ENCODE data around the gene BCL7A. TPM values are rescaled to one million over a fixed set of nuclear protein-coding genes. Genes with fewer than 3 reads are reported as not detected.
"Not testable (repeated sequence)": the region's sequence is repeated elsewhere in the genome, so short reads cannot be mapped to it uniquely, and the experiment has no call there.

The BCL7A gene
- total RNA-seq, 1 donor from 2014 or later = 3.2 TPM

DNA sequence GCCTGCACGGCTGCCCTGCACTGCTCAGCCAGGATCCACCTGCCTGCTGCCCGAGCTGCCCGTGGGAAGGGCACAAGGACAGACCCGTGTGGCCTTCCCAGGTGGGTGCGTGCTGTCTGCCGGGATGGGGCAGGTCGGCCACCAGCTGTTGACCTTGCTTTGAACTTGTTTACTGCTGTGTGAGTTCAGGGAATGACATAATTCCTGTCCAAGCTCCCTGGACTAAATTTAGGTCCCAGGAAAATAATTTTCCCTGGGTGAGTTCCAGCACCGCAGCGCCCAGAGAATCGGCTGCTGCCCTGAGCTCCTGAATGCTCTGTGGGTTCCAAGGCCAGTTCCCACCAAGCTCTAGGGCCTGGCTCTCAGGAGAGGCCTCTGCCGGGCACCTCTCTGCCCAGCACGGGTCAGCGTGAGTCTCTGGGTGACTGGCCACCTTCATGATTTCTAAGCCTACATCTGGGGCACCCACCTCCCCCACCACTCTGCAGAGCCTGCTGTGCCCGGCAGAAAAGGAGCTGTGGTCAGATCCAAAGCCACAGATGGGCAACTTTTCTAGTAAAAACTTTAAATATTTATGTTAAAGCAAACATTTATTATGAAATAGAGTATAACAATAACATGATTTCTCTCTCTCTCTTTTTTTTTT is 29.7 kb downstream of the BCL7A start:
- no peak for DNase-seq (ENCODE audit: low spot score)

DNA sequence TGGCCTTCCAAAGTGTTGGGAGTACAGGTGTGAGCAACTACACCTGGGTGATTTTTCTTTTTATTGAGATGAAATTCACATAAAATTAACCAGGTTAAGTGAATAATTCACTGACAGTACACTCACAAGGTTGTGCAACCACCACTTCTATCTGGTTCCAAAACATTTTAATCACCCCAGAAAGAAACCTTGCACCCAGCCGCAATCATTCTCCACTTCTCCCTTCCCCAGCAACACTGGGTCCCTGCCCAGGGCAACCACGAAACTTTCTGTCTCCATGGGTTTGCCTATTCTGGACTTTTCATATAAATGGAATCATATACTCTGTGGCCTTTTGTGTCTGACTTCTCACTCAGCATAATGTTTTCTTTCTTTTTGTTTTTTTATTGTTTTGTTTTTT is 30.6 kb downstream of the BCL7A start:
- DNase-seq (ENCODE audit: low spot score) = no peak

DNA sequence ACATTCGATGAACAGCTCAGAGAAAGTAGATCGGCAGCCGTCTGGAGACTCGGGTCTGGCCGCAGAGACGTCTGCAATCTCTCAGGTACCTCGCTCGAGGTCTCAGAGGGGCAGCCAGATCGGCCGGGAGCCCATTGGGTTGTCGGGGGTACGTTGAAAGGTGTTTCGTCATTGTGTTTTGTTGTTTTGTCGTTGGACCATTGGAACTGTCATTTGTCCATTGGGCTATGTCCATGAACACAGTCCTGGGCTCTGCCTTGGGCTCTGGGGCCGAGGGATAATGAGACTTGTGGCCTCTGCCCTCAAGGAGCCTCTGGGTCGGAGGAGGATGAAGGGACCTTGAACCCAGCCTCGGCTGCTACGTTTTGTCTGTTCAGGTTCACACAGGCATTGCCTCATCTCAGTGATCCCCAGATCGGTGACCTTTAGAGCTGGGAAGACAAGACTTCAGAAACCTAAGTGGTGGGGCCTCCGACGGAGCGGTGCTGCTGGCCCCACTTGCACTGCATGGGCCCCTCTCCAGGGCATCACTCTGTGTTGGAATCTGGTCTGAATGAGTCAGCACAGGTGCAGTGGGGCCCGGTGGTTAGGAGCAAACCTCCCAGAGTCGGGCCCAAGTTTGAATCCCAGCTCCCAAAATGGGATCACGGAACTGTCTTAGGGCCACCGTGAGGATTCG is 33.3 kb downstream of the BCL7A start:
- no peak for DNase-seq (ENCODE audit: low spot score)

DNA sequence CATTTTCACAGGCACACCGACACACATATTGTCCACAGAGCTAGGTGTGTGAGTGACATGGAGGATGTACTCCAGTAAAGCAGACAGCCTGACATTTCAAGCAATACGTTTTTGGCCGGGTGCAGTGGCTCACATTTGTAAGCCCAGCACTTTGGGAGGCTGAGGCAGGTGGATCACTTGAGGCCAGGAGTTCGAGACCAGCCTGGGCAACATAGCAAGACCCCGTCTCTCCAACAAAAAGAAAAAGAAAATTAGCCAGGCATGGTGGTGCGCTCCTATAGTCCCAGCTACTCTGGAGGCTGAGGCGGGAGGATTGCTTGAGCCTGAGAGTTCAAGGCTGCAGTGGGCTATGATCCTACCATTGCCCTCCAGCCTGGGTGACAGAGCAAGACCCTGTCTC is 34.7 kb downstream of the BCL7A start:
- not testable (repeated sequence) for DNase-seq (ENCODE audit: low spot score)

DNA sequence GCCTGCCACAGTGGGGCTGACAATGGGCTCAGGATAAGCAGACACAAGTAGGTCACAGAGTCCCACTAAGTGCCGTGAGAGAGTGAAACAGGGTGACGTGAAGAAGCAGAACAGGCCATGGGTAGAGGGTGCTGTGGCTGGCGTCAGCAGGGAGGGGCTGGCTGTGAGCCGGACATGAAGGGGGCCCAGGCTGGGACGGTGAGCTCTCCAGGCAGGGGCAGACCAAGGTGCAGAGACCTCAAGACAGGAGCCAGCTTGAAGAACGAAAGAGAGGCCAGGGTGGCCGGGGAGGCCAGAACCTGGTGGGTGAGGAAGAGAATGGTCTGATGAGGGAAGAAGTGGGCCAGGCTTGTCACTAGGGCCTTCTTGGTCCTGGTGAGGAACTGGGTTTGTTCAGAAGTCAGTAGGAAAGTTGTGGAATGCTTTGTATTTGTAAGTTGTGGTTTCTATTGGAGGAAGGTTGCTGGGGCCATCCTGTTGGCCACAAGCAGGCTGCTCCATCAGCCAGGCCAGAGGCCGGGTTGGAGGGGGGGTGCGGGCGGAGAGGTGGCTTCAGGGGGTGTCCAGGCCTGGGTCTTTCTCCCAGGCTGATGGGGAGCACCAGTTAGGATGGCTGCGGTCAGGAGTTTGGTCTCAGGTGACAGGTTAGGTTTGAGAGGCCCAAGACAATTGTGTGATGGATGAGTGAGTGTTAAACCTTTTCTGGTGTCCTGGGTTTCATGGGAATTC is 35.5 kb downstream of the BCL7A start:
- no peak for DNase-seq (ENCODE audit: low spot score)

DNA sequence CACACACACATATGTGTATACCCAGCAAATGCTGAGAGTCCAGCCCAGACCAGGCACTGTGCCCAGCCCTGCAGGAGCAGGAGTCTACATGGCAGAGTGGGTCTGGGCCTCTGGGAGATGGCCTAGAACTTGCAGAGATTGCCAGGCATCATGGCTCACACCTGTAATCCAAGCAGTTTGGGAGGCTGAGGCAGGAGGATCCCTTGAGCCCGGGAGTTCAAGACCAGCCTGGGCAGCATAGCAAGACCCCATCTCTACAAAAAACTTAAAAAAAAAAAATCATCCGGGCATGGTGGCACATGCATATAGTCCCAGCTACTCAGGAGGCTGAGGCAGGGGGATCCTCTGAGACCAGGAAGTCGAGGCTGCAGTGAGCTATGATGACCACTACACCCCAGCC is 36.1 kb downstream of the BCL7A start:
- no peak for DNase-seq (ENCODE audit: low spot score)

DNA sequence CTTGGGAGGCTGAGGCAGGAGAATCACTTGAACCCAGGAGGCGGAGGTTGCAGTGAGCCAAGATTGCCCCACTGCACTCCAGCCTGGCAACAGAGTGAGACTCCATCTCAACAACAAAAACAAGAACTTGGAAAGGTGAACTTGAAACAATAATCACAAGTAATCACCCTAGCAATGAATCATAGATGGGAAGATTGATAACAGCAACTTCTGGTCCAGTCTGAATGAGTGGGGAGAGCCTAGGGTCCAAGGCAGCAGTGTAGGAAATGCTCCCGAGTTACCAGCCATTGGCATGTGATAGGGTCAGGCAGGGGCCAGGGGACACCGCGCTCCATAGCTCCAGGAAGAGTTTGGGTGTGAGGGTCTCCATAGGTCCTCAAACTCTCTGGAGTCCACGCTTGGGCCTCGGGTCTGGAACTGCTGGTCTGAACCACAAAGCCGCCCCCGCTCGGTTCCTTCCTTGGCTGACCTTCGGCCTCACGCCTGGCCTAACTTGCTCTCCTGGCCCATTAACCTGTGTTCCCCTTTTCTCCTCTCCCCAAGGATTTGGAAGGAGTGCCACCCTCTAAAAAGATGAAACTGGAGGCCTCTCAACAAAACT is 37.0 kb downstream of the BCL7A start:
- no peak for DNase-seq (ENCODE audit: low spot score)

DNA sequence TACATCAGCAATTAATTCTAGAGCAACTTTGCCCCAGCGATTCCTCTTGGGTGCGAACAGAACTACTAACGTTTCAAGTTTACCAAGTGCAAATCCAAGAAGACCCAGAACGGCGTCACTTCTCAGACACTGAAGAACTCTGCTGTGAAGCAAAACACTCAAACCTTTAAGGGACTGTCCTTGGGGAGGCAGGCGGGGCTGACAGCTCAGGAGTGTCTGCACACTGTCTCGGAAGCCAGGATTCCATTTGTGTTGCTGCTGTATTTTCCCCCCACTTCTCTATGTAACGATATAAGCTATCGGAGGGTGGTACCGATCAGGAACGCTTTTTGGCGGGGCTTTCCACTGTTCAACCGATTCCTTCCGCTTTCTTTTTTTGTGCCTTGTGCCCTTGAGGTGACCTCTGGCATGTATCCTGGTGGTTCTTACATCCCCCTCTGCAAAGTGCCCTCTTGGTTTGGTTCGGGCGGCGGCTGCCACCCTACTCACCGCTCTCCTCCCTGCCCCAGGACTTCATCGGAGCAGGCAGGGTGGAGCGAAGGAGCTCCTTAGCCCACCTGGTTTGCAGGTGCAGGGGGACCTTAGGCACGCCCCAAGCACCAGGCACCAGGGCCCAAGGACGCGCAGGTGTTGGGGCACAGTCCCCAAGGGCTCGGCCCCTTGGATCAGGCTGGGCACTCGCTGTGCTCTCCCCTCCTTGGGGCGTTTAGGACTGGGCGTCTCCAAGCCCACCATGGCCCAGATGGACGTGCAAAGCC is 37.7 kb downstream of the BCL7A start:
- no peak for DNase-seq (ENCODE audit: low spot score)

DNA sequence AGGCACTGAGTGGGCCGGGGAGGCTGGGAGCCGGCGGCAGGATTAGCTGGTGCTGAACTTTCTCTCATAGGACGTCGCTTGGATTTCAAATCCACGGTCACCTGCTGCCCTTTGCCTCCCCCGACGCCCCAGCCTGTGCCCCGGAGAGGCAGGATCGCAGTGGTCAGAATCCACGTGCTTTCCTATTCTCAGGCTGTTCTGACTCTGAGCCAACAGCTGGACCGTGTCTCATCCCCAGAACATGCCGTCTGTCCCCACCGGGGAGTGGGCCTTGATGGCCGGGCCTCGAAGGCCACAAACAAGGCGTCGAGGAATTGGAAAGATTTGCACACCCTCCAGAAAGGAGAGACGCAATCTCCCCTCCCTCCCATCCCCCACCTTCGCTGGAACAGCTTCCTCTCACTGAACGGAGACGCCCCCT is 38.4 kb downstream of the BCL7A start:
- no peak for DNase-seq (ENCODE audit: low spot score)

DNA sequence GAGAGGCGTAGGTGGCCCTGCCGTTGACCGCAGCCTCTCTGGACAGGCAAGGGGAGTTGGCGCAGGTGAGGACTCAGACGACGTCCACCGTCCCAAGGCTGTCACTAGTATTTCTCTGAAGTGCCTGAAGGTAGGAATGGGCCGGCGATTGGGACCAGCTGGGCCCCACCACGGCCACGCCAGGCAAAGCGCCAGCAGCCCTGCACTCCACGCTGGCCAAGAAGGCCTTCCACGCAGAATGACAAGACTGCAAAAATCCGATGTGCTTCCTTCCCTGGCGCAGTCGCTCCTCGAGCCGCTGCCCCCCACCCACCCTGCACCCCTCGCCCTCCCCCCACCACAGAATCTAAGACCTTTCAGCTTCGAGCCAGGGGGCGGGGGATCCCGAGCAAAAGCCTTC is 39.6 kb downstream of the BCL7A start:
- DNase-seq (ENCODE audit: low spot score) = no peak

DNA sequence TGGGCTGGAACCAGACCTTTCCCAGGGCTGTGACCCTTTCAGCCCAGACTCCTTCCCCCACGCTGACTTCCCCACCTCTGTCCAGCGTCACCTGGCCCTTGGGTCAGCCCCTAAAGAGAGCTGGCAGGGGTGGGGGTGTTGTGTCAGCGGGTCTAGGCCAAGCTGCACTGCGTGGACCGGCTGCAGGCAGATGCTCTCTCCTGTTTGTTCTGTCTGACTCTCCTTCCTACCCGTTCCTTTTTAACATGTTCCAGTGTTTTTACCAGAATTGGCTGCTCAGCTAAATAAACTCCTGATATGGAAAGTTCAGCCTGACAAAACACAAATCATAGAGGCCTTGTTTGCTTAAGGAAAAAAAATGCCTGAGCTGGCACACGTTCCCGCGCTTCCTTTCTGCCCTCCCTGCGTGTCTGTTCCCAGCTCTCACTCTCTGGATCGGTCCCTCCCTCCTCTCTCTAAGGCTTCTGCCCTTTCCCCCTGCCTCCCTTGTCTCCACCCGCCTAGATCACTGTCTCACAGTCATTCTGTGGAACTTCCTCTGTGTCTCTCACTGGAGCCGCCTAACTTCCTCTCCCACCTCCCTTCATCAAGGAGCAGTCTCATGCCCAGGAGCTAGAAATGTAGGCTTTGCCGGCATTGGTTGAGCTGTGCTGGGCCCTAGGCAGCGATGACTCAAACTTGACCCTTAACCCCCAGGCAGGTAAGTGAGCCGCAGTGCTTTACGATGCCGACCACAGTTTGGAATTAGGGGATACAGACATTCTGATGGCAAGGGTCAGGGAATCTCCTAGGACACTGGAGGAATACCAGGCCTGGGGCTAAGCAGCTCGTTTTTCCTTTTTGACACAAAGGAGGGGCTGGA is 41.4 kb downstream of the BCL7A start:
- DNase-seq (ENCODE audit: low spot score) = no peak

DNA sequence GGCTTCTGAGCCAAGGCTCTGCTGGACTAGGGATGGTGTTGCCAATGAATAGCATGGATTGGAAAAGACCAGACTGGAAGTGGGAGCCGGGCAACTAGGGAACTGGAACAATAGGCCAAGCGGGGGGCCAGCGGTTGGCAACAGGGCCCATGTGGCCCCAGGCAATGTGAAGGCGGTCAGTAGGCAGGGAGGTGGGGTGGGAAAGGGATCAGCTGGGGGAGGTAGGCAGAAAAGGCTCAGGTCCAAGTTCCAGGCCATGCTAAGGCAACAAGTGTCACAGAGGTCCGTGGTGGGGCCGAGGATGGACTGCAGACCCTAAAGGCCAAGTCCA is 42.0 kb downstream of the BCL7A start:
- no peak for DNase-seq (ENCODE audit: low spot score)

DNA sequence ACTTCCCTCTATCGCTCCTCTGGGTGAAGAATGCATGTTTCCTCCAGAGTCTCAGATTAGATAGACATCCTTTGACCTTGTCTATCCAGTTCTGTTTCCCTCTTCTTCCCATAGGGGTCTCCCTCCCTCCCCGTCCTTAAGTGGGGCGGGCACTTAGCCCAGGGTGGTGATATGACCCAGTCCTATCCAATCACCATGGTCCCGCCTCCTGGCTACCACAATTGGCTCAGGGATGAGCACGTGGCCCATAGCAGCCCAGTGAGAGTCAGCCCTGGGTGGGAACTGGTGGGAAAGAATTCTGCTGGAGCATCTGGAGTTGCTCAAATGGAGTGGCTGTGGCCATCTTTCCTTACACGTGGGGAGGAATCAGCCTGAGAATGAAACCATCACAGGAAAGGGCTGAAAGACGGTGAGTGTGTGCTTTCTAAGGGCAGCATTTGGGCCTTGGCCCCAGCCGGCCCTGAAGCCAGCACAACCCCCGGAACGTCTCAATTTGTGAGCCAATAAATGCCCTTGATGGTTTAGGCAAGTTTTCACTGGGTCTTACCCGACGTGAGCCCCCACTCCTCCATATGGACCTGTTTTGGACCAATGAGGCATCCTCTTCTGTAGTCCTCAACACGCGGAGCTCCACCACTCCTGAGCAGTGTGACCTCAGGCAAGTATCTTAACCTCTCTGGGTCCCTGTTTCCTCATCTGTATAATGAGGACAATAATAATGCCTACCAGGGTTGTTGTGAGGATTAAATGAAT is 42.5 kb downstream of the BCL7A start:
- DNase-seq (ENCODE audit: low spot score) = no peak

DNA sequence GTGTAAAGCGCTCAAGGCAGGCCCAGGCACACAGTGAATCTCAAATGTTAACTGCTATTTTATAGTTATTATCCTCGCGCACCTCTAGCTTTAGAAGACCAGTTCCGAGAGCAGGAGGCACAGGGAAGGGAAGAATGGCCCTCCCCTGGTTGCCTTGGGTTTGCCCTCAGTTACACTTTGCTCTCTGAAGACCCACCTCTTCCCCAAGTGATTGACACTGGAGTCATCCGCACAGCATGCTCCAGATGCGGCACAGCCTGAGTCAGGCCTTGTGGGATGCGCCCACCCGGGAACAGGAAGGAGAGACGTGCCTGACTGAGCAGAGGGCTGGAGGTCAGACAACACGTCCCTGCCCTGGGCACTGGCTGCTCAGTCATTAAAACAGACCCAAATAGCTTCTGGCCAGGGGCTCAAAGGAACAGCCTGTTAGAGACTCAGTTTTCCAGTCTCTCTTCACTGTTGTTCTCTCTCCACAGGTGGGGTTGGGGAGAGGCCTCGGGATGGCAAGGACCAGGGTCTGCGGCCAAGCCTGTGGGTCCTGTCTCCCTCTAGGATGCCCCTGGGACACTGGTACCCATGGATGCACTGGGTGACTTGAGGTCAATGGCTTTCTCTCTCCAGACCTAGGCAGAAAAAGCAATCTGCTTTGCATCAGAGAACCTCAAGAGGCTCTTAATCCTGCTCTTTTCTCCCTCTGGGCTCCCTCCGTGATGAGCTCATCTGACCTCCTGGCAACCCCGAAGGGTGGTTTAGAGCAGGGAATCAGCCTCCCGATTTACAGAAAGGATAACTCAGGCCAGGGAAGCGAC is 43.3 kb downstream of the BCL7A start:
- no peak for DNase-seq (ENCODE audit: low spot score)

DNA sequence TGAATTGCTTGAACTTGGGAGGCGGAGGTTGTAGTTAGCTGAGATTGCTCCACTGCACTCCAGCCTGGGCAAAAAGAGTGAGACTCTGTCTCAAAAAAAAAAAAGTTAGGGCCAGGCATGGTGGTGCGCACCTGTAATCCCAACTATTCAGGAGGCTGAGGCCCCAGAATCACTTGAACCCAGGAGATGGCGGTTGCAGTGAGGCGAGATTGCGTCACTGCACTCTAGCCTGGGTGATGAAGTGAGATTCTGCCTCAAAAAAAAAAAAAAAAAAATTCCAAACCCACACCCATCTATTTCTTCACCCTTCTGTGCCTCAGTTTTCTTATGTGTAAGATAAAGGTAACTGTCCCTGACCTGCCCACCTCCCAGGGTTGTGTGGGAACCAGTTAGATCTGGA is 45.9 kb downstream of the BCL7A start:
- DNase-seq (ENCODE audit: low spot score) = no peak

DNA sequence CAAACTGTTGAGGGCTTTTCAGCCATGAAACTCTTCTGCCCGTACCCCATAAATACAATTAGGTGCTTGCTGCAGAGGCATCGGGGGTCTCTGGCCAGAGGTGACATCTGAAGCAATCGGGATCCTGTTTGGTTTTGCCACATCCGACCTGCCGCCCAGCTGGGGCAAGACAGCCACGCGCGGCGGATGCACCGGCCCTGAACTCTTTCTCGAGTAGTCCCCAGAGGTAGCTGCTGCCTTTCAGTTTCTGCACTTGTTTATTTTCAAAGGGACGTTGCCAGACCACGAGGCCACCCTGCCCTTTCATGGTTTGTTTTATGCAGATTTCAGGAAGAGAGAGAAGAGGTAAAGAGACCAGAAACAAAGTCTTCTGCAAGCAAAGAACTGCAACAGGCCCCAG is 46.3 kb downstream of the BCL7A start:
- DNase-seq (ENCODE audit: low spot score) = no peak

DNA sequence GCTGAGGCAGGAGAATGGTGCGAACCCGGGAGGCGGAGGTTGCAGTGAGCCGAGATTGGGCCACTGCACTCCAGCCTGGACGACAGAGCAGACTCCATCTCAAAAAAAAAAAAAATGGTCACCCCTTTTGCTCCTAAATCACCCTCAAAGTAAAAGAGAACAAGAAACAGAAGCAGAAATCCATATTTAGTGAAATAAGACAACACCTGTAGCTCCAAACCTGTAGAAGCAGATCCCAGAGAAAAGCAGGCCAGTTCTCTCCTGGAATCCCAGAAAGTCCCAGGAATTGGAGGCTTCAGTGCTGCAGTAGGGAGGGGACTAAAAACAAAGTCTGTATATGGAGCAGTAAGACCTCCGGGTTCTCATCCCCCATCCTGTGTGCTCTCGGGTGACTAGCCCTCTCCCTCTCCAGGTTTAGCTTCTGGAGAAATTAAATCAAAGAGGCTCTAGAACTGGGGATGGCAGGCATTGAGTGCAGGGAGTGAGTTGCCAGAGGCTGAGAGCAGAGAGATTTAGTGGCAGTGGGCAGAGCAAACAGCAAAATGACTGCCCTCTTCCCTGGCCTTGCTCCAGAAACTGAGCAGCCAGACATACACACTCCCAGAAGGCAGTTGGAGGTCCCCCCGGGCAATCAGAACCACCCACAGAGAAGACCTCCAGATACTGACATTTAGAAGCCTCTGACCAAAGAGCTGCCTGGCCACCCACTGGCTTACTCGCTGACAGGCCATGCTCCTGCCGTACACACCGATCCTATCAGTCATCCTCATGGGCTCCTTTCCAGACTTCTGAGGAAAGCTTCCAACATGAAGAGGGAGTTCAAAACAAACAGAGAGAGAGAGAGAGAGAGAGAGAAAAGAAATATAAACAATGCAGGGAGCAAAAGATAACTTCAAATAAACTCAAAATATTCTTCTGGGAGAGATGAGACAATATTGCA is 50.6 kb downstream of the BCL7A start:
- no peak for DNase-seq (ENCODE audit: low spot score)

DNA sequence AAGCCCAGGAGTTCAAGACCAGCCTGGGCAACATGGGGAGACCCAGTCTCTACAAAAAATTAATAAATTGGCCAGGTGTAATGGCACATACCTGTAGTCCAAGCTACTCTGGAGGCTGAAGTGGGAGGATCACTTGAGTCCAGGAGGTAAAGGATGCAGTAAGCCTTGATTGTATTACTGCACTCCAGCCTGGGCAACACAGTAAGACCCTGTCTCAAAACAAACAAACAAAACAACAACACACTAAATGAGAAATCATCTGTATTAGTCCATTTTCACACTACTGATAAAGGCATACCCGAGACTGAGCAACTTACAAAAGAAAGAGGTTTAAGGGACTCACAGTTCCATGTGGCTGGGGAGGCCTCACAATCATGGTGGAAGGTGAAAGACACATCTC is 52.1 kb downstream of the BCL7A start:
- no peak for DNase-seq (ENCODE audit: low spot score)
